ENCODE measurements around the gene FAM131A. TPM values are rescaled to one million over a fixed set of nuclear protein-coding genes. Genes with fewer than 3 reads are reported as not detected.
"Not testable (repeated sequence)": the region's sequence is repeated elsewhere in the genome, so short reads cannot be mapped to it uniquely, and the experiment has no call there.

Gene FAM131A
- total and polyA plus RNA-seq, 9 donors, result 8.4 to 14.9 (median 10.4) TPM

DNA sequence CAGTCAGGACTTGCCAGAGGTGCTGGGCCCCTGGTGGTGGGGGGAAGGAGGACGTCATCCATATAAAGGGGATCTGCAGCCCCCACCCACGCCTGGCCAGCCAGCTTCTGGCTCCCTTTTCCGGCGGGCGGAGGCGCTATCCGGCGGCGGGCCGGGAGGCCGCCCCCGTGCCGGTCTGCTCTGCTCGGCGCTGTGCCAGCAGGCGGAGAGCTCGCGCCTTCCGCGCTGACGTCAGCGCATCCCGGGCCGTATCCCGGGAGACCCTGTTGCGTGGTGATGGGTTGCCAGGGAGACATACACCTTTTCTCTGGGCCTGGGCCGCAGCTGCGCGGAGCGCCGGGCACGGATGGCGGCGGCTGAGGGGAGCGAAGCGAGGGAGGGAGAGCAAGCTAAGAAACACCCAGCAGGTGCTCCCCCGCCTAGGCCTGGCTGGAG lies 1.1 kb downstream of the FAM131A start:
- DNase-seq, result peak; percentile 93
- peak overlapping the region; percentile 96 for H3K27ac ChIP-seq (ENCODE audit: low read length)
- H3K9me3 ChIP-seq (replicated peaks; ENCODE audit: control insufficient read depth, low read depth, low read length), result no peaks in the 10 kb centered on the region
- H3K36me3 ChIP-seq (ENCODE audit: control insufficient read depth, insufficient read depth, low read length), result peaks cover 39% of the 10 kb centered on the region
- H3K4me3 ChIP-seq (ENCODE audit: low read length), result peak overlapping the region; percentile 20
- 8% methylated on average over 37 of the region's 37 CpGs for WGBS (ENCODE audit: insufficient coverage)
- no peaks in the 10 kb centered on the region for H3K27me3 ChIP-seq (ENCODE audit: control insufficient read depth, insufficient read depth, low read length)
- H3K4me1 ChIP-seq (ENCODE audit: control insufficient read depth, insufficient read depth, low read length), result peaks cover 42% of the 10 kb centered on the region

DNA sequence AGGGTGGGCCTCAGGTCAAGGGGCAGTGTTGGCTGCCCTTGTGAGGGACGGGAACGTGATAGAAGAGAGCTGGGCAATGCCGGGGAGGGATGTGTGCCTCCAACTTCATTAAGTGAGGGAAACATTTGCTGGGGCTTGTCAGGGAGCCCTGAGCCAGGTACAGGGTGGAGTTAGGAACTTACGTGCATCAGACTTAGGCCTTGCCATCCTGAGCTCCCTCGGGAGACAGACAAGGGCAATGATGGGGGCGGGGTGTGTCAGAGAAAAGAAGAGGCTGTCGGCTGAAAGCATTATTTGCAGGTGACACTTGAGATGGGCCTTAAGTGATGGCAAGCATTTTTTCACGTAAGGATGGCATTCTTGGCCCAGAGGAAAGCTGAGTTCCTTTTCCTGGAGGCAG lies 1.6 kb downstream of the FAM131A start:
- peak overlapping the region; percentile 20 for H3K4me3 ChIP-seq (ENCODE audit: low read length)
- no peak for DNase-seq
- no peaks in the 10 kb centered on the region for H3K27me3 ChIP-seq (ENCODE audit: control insufficient read depth, insufficient read depth, low read length)
- H3K4me1 ChIP-seq (ENCODE audit: control insufficient read depth, insufficient read depth, low read length), result peaks cover 42% of the 10 kb centered on the region
- H3K9me3 ChIP-seq (replicated peaks; ENCODE audit: control insufficient read depth, low read depth, low read length), result no peaks in the 10 kb centered on the region
- peak overlapping the region; percentile 78 for H3K27ac ChIP-seq (ENCODE audit: low read length)
- H3K36me3 ChIP-seq (ENCODE audit: control insufficient read depth, insufficient read depth, low read length), result peaks cover 37% of the 10 kb centered on the region
- WGBS (ENCODE audit: insufficient coverage), result 24% methylated on average over 8 of the region's 8 CpGs

DNA sequence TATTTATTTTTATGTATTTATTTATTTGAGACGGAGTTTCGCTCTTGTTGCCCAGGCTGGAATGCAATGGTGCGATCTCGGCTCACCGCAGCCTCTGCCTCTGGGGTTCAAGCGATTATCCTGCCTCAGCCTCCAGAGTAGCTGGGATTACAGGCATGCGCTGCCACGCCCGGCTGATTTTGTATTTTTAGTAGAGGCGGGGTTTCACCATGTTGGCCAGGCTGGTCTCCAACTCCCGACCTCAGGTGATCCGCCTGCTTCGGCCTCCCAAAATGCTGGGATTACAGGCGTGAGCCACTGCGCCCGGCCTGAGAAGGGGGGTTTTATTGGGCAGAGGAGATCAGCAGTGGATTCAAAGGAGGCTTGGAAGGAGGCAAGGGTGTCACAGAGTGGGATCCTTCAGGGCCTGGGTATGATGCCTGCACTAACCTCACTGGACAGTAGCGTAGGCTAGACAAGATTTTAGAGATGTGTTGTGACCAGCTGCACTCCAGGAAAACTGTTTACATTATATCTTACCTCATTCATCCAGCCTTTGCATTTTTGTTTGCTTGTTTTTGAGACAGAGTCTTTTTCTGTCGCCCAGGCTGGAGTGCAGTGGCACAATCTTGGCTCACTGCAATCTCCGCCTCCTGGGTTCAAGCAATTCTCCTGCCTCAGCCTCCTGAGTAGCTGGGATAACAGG lies 2.2 kb downstream of the FAM131A start:
- H3K27me3 ChIP-seq (ENCODE audit: control insufficient read depth, insufficient read depth, low read length); H3K9me3 ChIP-seq (replicated peaks; ENCODE audit: control insufficient read depth, low read depth, low read length); DNase-seq; H3K4me3 ChIP-seq (ENCODE audit: low read length); H3K27ac ChIP-seq (ENCODE audit: low read length): not testable (repeated sequence)
- WGBS (ENCODE audit: insufficient coverage), result 92% methylated on average over 14 of the region's 19 CpGs
- H3K36me3 ChIP-seq (ENCODE audit: control insufficient read depth, insufficient read depth, low read length), result peaks cover 34% of the 10 kb centered on the region
- peaks cover 42% of the 10 kb centered on the region for H3K4me1 ChIP-seq (ENCODE audit: control insufficient read depth, insufficient read depth, low read length)

DNA sequence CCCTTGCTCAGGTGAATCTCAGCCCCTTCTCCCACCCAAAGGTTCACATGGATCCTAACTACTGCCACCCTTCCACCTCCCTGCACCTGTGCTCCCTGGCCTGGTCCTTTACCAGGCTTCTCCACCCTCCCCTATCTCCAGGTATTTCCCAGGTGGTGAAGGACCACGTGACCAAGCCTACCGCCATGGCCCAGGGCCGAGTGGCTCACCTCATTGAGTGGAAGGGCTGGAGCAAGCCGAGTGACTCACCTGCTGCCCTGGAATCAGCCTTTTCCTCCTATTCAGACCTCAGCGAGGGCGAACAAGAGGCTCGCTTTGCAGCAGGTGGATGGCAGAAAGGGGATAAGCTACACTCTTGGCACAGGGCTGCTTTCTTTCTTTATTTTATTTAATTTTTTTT lies 4.5 kb downstream of the FAM131A start:
- Histone ChIP-seq H3K27ac (ENCODE audit: low read length) (no peak overlapping the region), H3K4me1 (ENCODE audit: control insufficient read depth, insufficient read depth, low read length) (peaks cover 36% of the 10 kb centered on the region), H3K27me3 (ENCODE audit: control insufficient read depth, insufficient read depth, low read length) (no peaks in the 10 kb centered on the region), H3K9me3 (replicated peaks; ENCODE audit: control insufficient read depth, low read depth, low read length) (no peaks in the 10 kb centered on the region), H3K36me3 (ENCODE audit: control insufficient read depth, insufficient read depth, low read length) (peaks cover 35% of the 10 kb centered on the region), H3K4me3 (ENCODE audit: low read length) (no peak overlapping the region)
- 73% methylated on average over 4 of the region's 7 CpGs for WGBS (ENCODE audit: insufficient coverage)
- DNase-seq, result no peak

DNA sequence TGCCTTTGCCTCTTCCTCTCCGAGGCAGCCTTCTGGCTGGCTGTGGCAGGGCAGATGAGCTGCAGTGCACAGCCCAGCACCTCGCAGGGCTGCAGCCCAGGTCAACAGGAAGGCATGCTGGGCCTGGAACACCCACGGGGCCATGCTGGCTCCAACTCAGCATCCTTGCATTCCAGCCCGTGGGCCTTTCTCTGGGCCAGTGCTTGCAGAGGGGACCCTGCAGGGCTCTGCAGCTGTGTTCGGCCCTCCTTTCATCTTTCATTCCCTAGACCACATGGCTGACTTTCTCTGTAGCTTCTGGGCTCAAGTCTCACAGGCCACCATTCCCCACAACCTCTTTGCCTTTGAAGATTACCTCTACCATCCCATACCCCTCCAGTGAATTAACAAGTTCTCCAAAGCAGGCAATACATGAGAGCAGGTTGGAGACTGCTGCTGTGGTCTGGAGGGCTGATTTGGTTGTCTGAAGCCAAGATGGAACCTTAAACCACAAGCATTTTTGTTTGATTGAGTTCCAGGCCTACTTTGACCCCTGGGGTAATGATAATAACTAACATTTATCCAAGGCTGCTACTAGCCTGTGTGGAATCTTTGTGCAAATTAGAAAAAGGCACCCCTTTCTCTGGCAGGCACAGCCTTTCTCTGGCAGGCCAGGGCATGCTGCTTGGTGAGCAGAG lies 5.9 kb downstream of the FAM131A start:
- Histone ChIP-seq H3K36me3 (ENCODE audit: control insufficient read depth, insufficient read depth, low read length) (peaks cover 36% of the 10 kb centered on the region), H3K27ac (ENCODE audit: low read length) (no peak overlapping the region), H3K27me3 (ENCODE audit: control insufficient read depth, insufficient read depth, low read length) (no peaks in the 10 kb centered on the region), H3K4me1 (ENCODE audit: control insufficient read depth, insufficient read depth, low read length) (peaks cover 30% of the 10 kb centered on the region), H3K9me3 (replicated peaks; ENCODE audit: control insufficient read depth, low read depth, low read length) (no peaks in the 10 kb centered on the region), H3K4me3 (ENCODE audit: low read length) (no peak overlapping the region)
- 42% methylated on average over 5 of the region's 5 CpGs for WGBS (ENCODE audit: insufficient coverage)
- DNase-seq, result no peak

DNA sequence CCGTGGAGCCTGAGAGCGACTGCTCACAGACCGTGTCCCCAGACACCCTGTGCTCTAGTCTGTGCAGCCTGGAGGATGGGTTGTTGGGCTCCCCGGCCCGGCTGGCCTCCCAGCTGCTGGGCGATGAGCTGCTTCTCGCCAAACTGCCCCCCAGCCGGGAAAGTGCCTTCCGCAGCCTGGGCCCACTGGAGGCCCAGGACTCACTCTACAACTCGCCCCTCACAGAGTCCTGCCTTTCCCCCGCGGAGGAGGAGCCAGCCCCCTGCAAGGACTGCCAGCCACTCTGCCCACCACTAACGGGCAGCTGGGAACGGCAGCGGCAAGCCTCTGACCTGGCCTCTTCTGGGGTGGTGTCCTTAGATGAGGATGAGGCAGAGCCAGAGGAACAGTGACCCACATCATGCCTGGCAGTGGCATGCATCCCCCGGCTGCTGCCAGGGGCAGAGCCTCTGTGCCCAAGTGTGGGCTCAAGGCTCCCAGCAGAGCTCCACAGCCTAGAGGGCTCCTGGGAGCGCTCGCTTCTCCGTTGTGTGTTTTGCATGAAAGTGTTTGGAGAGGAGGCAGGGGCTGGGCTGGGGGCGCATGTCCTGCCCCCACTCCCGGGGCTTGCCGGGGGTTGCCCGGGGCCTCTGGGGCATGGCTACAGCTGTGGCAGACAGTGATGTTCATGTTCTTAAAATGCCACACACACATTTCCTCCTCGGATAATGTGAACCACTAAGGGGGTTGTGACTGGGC lies 7.3 kb downstream of the FAM131A start:
- no peaks in the 10 kb centered on the region for H3K9me3 ChIP-seq (replicated peaks; ENCODE audit: control insufficient read depth, low read depth, low read length)
- H3K36me3 ChIP-seq (ENCODE audit: control insufficient read depth, insufficient read depth, low read length), result peaks cover 36% of the 10 kb centered on the region
- no peak for DNase-seq

DNA sequence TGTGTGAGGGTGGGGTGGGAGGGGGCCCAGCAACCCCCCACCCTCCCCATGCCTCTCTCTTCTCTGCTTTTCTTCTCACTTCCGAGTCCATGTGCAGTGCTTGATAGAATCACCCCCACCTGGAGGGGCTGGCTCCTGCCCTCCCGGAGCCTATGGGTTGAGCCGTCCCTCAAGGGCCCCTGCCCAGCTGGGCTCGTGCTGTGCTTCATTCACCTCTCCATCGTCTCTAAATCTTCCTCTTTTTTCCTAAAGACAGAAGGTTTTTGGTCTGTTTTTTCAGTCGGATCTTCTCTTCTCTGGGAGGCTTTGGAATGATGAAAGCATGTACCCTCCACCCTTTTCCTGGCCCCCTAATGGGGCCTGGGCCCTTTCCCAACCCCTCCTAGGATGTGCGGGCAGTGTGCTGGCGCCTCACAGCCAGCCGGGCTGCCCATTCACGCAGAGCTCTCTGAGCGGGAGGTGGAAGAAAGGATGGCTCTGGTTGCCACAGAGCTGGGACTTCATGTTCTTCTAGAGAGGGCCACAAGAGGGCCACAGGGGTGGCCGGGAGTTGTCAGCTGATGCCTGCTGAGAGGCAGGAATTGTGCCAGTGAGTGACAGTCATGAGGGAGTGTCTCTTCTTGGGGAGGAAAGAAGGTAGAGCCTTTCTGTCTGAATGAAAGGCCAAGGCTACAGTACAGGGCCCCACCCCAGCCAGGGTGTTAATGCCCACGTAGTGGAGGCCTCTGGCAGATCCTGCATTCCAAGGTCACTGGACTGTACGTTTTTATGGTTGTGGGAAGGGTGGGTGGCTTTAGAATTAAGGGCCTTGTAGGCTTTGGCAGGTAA lies 8.1 kb downstream of the FAM131A start:
- Histone ChIP-seq H3K27me3 (ENCODE audit: control insufficient read depth, insufficient read depth, low read length) (no peaks in the 10 kb centered on the region), H3K9me3 (replicated peaks; ENCODE audit: control insufficient read depth, low read depth, low read length) (no peaks in the 10 kb centered on the region), H3K36me3 (ENCODE audit: control insufficient read depth, insufficient read depth, low read length) (peaks cover 36% of the 10 kb centered on the region), H3K27ac (ENCODE audit: low read length) (peak overlapping the region; percentile 20), H3K4me1 (ENCODE audit: control insufficient read depth, insufficient read depth, low read length) (peaks cover 18% of the 10 kb centered on the region), H3K4me3 (ENCODE audit: low read length) (no peak overlapping the region)
- peak; percentile 58 for DNase-seq
- 33% methylated on average over 12 of the region's 14 CpGs for WGBS (ENCODE audit: insufficient coverage)

More for the DNA sequence above, 7.3 kb downstream of the FAM131A start:
- no peak overlapping the region for H3K27ac ChIP-seq (ENCODE audit: low read length)
- 77% methylated on average over 10 of the region's 24 CpGs for WGBS (ENCODE audit: insufficient coverage)
- H3K27me3 ChIP-seq (ENCODE audit: control insufficient read depth, insufficient read depth, low read length), result no peaks in the 10 kb centered on the region
- H3K4me3 ChIP-seq (ENCODE audit: low read length), result no peak overlapping the region
- H3K4me1 ChIP-seq (ENCODE audit: control insufficient read depth, insufficient read depth, low read length), result peaks cover 18% of the 10 kb centered on the region

DNA sequence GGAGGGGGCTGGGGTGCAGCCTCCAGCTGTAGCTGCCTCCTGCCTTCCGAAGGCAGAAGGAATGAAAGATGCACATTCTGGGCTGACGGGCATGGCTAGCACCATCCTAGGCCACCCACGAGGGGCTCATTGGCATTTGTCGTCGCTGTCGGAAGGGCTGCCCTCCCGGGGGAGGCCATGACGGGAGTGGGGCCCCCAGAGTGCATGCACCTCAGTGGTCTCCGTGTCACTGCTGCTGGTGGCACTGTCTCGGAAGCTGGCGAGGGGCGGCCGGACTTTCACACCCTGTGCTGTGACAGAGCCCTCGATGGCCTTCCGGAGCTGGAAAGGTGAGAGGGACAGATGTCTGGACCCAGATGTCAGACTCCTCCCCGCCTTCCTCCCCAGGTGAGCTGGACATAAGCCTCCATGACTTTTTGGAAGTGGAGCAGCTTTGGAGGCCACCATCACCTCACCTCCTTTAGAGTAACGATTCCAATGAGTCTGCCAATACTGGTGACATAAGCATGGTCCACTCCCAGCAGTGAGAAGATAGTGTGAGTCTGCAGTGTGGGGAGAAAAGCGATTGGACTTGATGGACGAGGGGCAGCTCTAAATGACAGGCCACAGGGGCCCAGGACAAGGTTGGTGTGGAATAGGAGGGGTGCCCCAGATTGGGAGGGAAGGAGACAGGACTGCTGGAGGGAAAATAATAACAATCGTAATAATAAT lies 9.2 kb downstream of the FAM131A start:
- Histone ChIP-seq H3K9me3 (replicated peaks; ENCODE audit: control insufficient read depth, low read depth, low read length) (no peaks in the 10 kb centered on the region), H3K4me1 (ENCODE audit: control insufficient read depth, insufficient read depth, low read length) (peaks cover 22% of the 10 kb centered on the region), H3K4me3 (ENCODE audit: low read length) (no peak overlapping the region), H3K36me3 (ENCODE audit: control insufficient read depth, insufficient read depth, low read length) (peaks cover 32% of the 10 kb centered on the region), H3K27ac (ENCODE audit: low read length) (no peak overlapping the region), H3K27me3 (ENCODE audit: control insufficient read depth, insufficient read depth, low read length) (no peaks in the 10 kb centered on the region)
- no peak for DNase-seq
- 83% methylated on average over 15 of the region's 20 CpGs for WGBS (ENCODE audit: insufficient coverage)

DNA sequence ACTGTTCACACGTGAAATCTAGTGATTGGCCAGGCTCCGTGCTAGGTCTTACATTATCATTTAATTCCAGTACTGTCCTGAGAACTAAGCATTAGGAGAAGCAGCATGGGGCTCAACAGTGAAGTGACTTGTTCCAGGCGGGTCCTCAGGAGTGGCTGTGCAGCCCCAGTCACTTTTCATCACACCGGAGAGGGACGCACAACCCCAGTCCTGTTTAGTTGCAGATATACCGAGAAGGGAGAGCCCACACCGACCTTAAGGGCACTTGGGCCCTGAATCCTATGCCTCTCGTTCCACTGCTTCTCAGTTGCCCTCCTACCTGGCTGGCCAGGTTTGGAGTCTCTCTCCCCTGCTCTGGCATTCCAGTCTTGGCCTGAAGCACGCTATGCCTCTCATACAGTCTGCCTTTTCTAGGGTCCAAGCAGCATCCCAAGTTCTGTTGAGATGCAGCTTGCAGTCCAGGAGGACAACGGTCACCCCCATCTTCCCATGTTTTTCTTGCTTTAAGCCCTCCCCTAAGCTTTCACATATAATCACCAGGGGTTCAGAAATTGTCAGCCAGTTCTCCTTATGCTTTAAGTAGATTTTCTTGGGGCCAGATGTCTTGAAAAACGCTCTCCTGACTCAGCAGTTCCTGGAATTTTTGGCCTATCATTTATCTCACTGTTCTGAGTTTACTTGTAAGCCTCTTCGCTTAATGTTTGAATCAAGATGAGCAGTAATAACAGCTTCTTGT lies 10.1 kb downstream of the FAM131A start:
- peak; percentile 79 for DNase-seq
- Histone ChIP-seq H3K9me3 (replicated peaks; ENCODE audit: control insufficient read depth, low read depth, low read length) (no peaks in the 10 kb centered on the region), H3K4me3 (ENCODE audit: low read length) (no peak overlapping the region), H3K27ac (ENCODE audit: low read length) (peak overlapping the region; percentile 22), H3K4me1 (ENCODE audit: control insufficient read depth, insufficient read depth, low read length) (peaks cover 24% of the 10 kb centered on the region), H3K36me3 (ENCODE audit: control insufficient read depth, insufficient read depth, low read length) (peaks cover 32% of the 10 kb centered on the region), H3K27me3 (ENCODE audit: control insufficient read depth, insufficient read depth, low read length) (no peaks in the 10 kb centered on the region)
- 70% methylated on average over 8 of the region's 12 CpGs for WGBS (ENCODE audit: insufficient coverage)

Data from muscle of leg (tissue), 11 donors.